Measurements from ENCODE around the gene ATAD1.
A peak's percentile ranks its signal among the peaks of the same experiment; 100 is the strongest.
"Not testable (repeated sequence)": the region's sequence is repeated elsewhere in the genome, so short reads cannot be mapped to it uniquely, and the experiment has no call there.

ATAD1 gene

DNA sequence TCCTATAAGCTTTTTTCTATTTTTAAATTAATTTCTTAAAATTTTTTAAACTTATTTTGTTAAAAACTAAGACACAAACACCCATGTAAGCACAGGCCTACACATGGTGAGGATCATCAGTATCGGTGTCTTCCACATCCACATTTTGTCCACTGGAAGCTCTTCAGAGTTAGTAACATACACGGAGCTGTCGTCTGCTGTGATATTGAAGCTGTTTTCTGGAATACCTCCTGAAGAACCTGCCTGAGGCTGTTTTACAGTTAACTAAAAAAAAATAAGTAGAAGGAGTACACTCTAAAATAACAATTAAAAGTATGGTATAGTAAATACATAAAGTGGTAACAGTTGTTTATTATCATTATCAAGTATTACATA, 27.6 kb upstream of the ATAD1 start:
- no peak for DNase-seq (ENCODE audit: low read depth)

DNA sequence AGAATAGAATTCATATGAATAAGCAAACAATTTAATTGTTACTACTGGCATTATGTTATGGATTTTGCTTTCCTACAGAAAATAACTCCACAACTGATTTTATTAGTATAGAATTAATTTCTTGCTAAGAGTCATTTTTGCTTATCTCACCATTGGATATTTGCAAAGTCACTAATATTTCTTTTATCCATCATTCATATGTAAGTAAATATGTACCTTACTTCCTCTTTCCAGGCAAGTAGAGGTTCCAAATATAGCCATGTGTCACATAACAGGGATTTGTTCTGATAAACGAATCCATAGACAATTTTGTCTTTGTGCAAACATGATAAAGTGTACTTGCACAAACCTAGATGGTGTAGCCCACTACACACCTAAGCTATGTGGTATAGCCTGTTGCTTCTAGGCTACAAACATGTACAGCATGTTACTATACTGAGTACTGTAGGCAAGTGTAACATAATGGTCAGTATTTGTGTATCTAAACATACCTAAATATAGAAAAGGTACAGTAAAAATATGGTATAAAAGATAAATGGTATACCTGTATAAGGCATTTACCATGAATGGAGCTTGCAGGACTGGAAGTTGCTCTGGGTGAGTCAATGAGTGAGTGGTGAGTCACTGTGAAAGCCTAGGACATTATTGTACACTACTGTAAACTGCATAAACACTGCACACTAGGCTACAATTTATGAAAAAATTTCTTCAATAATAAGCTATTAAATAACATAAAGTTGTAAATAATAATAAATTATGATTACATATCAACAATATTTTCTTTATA, 27.0 kb upstream of the ATAD1 start:
- DNase-seq (ENCODE audit: low read depth) = no peak

DNA sequence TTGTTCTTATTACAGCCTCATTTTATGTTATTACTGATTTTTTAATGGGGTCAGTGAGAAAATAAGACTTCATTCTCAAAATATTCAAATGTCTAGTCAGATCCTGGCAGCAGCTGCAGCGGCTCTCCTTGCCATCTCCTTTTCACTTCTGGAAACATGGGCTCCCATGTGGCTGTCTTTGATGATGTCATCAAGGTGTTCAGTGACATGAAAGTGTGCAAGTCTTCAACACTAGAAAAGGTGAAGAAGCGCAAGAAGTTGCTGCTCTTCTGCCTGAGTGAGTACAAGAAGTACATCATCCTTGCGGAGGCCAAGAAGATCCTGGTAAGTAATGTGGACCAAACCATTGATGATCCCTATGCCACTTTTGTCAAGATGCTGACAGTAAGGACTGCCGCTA, 25.7 kb upstream of the ATAD1 start:
- no peak for DNase-seq (ENCODE audit: low read depth)

DNA sequence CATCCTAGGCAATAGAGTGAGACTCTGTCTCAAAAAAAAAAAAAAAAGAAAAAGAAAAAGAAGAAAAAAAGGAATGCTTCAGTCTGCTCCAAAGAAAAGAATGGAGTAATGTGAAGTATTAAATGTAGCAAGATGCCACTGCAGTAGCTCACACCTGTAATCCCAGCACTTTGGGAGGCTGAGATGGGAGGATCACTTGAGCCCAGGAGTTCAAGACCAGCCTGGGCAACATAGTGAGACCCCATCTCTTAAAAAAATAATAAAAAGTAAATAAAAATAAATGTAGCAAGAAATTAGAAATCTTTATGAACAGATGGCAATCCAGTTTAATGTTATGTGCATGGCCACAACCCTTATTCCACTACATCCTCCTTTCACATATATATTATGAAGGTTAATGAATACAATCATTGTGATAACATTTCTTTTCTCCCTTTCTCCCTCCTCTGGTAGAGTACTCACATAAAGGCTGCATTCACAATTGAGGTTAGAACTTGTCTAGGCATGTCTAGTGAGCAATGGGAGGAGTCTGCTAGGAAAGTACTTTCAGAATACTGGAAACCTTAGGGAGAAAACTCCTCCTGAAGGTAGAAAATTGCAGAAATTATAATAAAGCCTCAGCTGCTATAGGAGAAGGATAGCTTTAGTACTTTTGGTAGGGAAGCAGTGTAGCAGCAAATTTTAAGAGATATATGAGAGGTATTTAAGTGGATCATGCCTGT, 24.9 kb upstream of the ATAD1 start:
- no peak for DNase-seq (ENCODE audit: low read depth)

DNA sequence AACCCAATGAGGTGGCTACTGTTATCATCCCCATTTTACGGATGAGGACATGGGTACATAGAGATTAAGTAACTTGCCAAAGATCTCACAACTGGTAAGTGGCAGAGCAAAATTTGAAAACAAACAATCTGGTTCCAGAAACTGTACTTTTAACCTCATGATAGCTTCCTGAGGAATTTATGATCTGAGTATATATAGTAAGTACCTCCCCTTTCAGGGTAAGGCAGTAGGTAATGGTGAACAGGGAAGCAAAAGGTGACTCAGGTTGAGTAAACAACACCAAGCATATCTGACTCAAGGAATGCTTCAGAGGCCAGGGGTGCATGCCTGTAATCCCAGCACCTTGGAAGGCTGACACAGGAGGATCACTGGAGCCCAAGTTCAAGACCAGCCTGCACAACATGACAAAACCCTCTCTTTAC, 24.2 kb upstream of the ATAD1 start:
- no peak for DNase-seq (ENCODE audit: low read depth)

DNA sequence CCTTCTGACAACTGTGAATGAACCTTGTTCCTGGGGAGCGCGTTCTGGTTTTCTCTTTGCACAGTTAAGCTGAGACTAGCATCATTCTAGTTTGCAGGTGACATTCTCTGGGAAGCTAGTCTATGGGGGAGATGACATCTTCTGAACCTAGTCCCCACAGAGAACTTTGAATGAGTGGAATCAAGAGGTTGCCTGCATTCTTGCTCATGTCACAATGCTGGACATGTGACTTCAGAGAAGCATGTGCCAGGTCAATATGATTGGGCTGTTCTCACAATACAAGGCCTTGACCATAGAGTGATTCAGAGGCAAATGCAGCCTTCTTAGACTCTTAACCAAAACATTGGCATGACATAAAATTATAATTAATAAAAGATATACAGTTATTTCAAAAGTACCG, 23.2 kb upstream of the ATAD1 start:
- no peak for DNase-seq (ENCODE audit: low read depth)

DNA sequence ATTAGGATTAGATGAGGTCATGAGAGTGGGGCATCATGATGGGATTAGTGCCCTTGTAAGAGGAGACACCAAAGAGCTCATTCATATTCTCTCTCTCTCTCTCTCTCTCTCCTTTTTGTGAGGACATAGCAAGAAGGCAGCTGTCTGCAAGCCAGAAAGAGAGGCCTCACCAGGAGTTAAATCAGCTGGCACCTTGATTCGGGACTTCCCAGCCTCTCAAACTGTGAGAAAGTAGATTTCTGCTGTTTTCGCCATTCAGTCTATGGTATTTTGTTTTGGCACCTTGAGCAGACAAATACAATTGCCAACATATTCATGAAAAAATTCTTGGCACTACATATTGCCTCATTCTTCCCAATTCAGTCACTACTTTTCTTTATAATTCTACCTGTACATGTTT, 20.6 kb upstream of the ATAD1 start:
- DNase-seq (ENCODE audit: low read depth) = no peak

DNA sequence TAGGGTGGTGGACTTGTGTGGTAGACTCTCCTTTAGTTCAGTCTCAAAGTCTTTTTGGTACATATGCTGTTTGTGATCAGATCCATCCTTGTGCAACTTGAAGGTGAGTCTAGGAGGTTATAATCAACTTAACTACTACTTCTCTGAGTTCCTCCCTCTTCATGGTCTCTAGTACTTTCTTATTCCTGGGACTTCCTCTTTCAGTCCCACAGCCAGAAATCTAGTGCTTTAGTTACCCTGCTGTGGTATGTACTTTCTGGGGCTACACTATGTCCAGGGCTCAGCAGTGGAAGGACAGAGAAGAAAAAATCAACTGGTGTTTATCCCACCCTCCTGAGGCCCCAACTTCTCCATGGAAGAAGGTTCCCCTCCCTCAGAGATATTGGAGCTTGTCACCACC, 19.4 kb upstream of the ATAD1 start:
- DNase-seq (ENCODE audit: low read depth) = no peak

DNA sequence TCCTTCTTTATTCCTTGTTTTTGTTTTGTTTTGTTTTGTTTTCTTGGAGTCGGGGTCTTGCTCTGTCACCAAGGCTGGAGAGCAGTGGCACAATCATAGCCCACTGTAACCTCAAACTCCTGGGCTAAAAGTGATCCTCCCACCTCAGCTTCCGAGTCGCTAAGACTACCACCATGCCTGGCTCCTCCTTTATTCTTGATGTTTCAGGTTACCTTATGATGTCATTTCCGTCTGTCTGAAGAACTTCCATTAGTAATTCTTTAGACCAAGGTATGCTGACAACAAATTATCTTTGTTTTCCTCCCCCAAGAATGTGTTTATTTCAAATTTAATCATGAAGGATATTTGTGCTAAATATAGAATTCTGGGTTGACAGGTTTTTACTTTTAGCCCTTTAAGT, 18.1 kb upstream of the ATAD1 start:
- no peak for DNase-seq (ENCODE audit: low read depth)

DNA sequence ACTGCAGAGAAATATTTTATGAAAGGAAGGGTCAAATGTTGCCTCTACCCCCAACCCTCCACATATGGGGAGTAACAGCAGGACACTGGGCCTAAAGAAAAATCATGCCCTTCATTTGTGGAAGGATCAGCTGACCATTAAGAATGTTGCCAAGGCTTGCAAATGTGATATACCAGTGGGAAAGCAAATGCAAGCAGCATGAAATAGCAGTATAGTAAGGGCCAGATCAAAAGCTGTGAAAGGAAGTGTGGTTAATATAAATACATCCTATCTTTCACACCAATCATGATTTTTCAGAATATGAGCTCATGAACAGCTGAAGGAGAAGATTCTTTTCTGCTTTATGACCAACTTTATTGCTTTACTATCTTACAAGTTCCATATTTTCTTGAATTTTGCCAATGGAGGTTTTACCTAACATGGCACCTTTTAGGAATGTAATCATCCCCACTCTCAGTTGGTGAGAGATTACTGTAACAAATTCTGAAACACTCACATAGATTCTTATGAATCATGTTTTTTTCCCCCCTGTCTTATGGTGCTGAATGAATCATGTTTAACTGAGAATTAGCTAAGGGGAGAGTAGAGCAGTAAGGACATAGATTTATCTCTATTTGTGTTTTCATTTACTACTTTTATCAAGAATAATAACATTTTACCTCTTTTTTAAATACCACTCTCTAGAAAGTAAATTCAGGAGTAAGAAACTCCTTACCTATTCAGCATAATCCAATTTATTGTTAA, 12.1 kb upstream of the ATAD1 start:
- DNase-seq (ENCODE audit: low read depth) = no peak

DNA sequence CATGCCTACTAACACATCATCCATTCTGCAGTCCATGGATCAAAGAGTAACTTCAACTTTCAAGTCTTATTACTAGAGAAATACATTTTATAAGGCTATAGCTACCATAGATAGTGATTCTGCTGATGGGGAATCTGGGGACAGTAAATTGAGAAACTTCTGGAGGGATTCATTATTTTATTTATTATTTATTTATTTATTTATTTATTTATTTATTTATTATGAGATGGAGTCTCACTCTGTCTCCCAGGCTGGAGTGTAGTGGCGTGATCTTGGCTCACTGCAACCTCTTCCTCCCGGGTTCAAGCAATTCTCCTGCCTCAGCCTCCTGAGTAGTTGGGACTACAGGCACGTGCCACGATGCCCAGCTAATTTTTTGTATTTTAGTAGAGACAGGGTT, 11.0 kb upstream of the ATAD1 start:
- DNase-seq (ENCODE audit: low read depth) = not testable (repeated sequence)

DNA sequence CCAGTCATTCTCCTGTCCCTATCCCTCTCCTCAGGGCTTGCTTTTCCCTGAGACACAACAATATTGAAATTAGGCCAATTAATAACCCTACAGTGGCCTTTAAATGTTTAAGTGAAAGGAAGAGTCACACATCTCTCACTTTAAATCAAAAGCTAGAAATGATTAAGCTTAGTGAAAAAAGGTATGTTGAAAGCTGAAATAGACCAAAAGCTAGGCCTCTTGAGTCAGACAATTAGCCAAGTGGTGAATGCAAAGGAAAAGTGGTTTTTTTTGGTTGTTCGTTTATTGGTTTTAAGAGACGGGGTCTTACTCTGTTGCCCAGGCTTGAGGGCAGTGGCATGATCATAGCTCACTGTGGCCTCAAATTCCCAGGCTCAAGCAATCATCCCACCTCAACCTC, 9.7 kb upstream of the ATAD1 start:
- no peak for DNase-seq (ENCODE audit: low read depth)

DNA sequence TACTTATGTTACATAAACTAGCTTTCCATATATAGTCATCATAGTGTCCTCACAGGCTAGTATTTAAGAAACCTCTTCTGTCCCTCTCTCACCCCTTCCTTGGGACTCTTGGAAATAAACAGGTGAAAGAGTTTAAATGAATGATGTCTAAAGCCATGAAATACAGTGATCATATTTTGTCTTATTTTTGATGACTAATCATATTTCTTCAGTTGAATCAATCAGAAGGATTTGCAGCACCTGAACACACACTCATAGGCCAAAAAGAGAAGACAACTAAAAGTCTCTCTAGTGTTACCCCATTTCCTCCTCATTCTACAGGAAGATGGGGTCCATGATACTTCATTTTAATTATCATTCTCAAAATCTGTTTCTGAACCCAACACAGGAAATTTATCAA, 8.6 kb upstream of the ATAD1 start:
- DNase-seq (ENCODE audit: low read depth) = no peak

DNA sequence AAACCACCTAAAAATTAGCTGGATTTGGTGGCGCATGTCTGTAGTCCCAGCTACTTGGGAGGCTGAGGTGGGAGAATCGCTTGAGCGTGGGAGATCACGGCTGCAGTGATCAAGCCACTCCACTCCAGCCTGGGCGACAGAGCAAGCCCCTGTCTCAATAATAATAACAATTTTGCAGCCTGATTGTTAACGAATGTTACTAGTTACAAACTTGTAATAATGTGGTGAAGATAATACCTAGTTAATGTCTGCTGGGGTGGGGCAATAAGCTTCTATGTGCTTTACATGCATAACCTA, 1.2 kb upstream of the ATAD1 start:
- DNase-seq (ENCODE audit: low read depth) = no peak

DNA sequence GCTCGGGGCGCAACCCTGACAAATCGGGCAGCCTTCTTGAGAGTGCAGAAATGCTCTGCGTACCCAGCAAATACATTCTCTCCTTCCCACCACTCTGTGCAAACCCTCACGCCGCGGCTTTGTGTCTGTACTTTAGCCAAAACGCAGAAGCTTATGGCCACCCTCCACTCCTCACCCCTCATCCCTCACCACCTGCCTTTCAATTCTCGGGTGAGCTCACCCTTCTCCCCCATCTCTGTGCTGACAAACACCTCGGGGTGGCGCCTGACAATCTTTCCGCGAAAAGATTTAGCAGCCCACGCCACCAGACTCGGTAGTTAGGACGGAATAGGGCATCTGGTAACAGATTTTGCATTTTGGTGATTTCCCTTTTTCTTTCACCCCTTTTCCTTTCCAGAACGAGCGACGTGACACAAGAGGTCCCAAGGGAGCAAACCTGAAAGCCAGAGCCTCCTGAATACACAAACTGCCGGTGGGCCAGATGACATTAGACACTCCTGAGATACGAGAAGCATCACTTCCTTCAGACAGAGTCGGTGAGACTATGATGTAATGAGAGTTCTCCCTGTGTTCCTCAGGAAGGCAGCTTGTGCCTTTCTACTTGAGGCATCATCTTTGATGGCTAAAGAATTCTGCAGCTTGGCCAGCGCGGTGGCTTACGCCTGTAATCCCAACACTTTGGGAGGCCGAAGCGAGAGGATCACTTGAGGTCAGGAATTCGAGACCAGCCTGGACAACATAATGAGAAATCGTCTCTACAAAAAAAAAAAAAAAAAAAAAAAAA, 671 bp upstream of the ATAD1 start:
- DNase-seq (ENCODE audit: low read depth) = peak; percentile 47

DNA sequence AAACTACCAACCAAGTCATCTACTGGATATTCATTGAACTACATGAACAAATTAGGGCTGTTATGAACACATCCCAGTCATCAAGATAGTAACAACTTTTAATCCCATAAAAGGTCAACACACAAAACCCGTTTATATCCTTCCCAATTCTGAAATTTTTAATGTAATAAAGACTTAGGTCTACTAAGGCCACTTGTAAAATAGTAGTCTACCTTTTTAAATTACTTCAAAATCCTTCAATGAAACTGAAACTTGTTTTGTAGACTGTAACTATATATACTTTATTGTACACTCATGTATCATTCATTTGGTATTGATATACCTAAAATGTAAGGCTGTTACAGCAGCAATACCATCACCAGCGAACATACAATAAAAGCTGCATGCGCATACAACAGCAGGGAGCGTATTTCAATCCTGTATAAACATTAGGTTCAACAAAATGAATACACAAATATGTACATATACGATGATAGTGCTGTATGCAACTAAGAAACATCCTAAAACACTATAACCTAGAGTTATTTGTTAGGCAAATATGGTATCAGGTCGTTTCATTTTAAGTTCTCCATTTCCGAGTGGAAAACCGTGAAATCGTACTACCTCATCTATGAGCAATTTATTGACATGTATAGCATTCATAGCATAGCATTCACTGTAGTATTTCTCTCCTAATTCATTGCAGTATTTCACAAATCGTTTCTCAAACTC, 973 bp downstream of the ATAD1 start:
- DNase-seq (ENCODE audit: low read depth) = no peak

DNA sequence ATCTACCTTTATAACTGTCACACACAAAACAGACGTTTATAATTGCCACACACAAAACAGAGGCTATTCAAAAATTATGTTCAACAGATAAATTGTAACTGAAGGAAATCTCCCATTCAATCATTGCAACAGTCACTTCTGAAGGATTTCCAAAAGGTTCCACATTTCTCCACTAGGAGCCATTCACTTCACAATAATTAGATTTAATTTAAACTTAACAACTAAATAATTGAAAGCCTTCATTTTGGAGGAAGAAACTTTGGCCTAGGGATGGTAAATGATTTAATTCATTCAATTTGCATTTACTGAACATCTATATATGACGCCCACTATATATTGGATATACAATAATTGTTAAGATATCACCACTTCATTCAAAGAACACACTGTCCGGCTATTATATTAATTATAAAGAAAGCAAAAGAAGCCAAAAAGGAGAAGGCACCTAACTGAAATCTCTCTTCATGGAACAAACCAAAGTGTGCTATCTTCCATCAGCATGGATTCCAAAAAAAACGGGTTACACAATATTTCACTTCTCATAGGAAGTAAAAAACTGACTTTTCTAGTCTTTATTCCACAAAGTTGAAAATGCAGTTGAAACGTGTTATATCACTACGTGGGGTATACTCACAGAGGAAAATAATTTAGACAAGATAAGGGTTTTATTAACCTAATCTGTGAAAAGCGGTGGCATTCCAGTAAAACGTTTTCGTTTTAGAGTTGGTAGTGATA, 1.7 kb downstream of the ATAD1 start:
- DNase-seq (ENCODE audit: low read depth) = no peak

DNA sequence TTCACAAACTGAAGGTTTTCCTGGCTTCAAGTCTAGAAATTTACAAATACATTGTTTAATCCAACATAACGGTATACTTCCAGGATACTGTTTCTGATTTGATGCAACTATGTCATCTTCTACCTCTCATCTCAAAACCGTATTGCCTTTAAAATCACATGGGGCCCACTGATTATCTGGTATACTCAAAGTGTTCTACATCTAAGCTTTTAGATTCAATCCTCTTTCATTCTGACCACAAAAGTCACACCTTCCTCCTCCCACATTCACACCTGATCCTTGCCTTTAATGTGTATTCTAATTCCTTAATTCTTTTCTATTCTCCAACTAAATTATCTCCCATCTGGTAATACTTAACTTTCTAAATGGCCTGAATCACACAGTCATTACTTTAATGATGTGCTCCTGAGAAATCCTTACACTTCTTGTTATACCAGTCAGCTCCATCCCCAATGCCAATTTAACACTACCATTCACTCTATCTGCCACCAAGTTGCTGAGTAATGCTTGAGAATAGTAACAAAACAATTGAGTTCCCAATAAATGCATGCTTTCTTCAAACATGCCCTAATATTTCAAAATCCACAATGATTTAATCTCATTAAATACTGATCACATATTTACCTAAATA, 13.0 kb downstream of the ATAD1 start:
- DNase-seq (ENCODE audit: low read depth) = no peak

DNA sequence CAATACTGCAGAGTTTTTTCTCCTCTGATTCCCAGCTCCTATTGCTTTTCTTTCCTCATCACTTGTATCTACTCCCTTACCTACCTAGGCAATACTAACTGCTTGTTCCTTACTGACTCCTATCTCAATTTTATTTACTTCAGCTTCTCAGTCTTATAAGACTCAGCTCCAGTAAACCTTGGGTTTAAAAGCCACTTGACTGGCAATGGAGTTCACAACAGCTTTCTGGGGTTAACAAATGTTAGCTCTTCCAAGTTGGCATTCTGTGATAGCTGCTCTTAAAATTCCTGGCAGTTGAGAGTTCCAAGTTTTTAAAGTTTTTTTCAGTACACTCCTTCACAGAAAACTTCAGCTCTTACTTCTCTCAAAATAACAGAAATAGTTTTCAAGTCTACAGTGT, 14.2 kb downstream of the ATAD1 start:
- DNase-seq (ENCODE audit: low read depth) = no peak

DNA sequence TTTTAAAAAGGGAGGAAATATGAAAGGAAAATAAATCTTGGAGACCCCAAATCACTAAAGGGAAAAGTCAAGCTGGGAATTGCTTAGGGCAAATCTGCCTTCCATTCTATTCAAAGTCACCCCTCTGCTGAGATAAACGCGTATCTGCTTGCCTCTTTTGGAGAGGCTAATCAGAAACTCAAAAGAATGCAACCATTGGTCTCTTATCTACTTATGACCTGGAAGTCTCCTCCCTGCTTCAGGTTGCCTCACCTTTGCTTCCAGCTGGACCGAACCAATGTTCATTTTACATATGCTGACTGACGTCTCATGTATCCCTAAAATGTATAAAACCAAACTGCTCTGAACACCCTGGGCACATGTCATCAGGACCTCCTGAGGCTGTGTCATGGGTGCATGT, 14.7 kb downstream of the ATAD1 start:
- DNase-seq (ENCODE audit: low read depth) = no peak
